GM10248 (cell line): ENCODE measurements around the gene MAMDC4.
"Not testable (repeated sequence)": the region's sequence is repeated elsewhere in the genome, so short reads cannot be mapped to it uniquely, and the experiment has no call there.

Source experiments
- CTCF ChIA-PET: fragments of 300-600 bp; sonication (Branson Sonifier 250); formaldehyde crosslinking; extraction: SDS; loops from one replicate; lab custom pipeline; 2021; ENCODE audit warnings: antibody characterized with exemption; lab: Yijun Ruan, JAX
- POLR2A ChIA-PET: fragments of 350-650 bp; sonication (Branson Sonifier 250); formaldehyde crosslinking; extraction: SDS; loops from one replicate; lab custom pipeline; 2020; ENCODE audit warnings: antibody characterized with exemption; lab: Yijun Ruan, JAX
- DNase-seq: peaks from one replicate; pipeline ENCODE4 v3.0.0; 2012; ENCODE audit errors: extremely low spot score
- TF ChIP-seq, protein P1 (sequence below): IDR thresholded peaks from 2 replicates; pipeline ENCODE4 v1.5.1; 2012; ENCODE audit warnings: mild to moderate bottlenecking, low read depth; ENCODE audit errors: extremely low read depth, missing control alignments, control extremely low read depth

Gene MAMDC4

DNA sequence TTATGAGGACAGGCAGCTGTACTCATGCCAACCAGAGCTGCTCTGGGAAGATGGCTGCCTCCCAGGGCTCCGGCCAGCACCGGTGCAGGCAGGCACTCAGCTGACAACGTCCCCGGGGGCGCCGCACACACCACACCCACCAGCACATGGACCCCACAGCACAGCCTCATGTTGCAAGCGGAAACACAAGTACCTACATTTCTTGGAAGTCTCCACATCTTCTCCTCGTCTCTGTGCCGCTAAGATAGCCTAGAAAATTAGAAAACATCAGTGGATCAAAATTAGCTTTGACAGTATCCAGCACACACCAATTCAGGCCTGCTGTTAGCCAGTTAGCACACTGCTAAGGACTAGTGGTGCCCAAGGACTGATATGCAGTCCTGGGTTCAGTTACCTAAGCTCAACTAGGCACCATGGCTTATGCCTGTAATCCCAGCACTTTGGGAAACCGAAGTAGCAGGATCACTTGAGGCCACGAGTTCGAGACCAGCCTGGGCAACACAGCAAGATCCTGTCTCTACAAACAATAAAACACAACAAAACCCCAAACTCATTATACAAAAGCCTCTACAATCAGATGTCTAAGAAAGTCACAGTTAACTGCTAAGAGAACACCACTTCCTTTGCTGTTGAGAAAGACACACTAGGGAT, 11.6 kb downstream of the MAMDC4 start:
- TF ChIP-seq, protein P1, sequence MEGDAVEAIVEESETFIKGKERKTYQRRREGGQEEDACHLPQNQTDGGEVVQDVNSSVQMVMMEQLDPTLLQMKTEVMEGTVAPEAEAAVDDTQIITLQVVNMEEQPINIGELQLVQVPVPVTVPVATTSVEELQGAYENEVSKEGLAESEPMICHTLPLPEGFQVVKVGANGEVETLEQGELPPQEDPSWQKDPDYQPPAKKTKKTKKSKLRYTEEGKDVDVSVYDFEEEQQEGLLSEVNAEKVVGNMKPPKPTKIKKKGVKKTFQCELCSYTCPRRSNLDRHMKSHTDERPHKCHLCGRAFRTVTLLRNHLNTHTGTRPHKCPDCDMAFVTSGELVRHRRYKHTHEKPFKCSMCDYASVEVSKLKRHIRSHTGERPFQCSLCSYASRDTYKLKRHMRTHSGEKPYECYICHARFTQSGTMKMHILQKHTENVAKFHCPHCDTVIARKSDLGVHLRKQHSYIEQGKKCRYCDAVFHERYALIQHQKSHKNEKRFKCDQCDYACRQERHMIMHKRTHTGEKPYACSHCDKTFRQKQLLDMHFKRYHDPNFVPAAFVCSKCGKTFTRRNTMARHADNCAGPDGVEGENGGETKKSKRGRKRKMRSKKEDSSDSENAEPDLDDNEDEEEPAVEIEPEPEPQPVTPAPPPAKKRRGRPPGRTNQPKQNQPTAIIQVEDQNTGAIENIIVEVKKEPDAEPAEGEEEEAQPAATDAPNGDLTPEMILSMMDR: no peak
- ChIA-PET CTCF (interaction anchor here (0.9 to 1.3 kb wide), 2 partner anchors 12 to 18 kb away, joined by 3 to 4 read pairs; no protein-coding TSS in a partner anchor), POLR2A (interaction anchor here (1.3 kb wide), 1 partner anchor 22 kb away, joined by 4 read pairs; the partner anchor contains the start of gene TRAF2)
- DNase-seq: no peak

DNA sequence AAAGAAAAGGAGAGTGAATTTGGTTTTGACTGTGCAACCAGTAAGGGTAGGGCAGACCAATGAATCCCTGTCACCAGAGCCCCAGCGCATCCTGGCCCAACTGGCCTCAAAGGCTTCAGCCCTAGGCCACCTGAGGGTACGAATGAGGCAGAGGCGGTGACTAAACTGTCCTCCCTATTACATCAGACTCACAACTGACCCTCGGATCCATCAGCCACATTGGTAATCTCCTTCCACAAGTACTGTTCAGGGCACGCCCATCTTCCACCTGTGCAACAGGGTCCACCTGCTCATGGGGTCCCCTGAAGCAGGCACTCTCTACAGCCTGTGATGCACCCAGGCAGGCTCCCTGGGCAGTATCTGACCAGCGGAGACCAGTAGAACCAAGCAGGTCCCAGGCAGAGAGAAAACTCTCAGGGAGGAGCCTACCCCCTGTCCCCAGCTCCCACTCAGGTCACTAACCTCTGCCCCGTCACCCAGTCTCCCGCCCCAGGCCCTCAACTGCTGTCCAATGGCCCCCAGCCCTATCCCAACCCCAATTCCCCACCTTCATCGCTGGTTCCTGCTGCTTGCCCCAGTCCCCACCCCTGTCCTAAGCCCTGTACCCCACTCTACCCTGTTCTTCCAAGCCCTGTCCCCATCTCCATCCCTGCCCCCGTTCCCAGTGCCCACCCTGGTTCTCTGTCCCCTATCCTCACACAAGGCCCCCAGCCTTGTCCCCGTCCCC, 13.1 kb downstream of the MAMDC4 start:
- no peak for DNase-seq
- TF ChIP-seq, protein P1: no peak
- ChIA-PET CTCF (no interaction called here), POLR2A (interaction anchor here (1.3 kb wide), 1 partner anchor 21 kb away, joined by 4 read pairs; the partner anchor contains the start of gene TRAF2)

DNA sequence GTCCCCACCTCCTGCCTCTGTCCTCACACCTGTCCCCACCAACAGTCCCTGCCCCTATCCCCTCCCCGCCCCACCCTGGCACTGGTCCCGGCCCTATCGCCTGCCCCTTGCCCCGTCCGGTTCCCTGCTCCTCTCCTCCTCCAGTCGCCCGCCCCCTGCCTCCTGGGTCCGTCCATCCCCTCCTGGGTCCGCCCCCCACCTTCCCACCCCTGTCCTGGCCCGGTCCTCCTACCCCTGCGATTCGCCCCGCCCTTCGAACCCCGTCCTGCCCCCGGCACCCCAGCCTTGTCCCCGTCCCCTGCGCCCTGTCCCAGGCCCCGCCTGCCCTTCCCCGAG, 13.6 kb downstream of the MAMDC4 start:
- no peak for DNase-seq
- TF ChIP-seq, protein P1: no peak
- ChIA-PET POLR2A (interaction anchor here (1.0 kb wide), 1 partner anchor 21 kb away, joined by 4 read pairs; the partner anchor contains the start of gene TRAF2), CTCF (no interaction called here)

DNA sequence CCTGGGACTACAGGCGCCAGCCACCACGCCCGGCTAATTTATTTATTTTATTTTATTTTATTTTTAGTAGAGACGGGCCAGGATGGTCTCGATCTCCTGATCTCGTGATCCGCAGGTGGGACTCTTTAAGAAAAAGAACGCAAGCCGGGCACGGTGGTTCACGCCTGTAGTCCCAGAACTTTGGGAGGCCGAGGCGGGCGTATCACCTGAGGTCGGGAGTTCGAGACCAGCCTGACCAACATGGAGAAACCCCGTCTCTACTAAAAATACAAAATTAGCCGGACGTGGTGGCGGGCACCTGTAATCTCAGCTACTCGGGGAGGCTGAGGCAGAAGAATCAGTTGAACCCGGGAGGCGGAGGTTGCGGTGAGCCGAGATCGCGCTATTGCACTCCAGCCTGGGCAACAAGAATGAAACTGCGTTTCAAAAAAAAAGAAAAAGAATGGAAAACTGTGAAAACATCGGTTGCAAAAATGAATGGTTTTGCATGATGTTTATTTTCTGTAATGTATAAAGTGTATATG, 14.8 kb downstream of the MAMDC4 start:
- POLR2A ChIA-PET, CTCF ChIA-PET, DNase-seq: not testable (repeated sequence)

DNA sequence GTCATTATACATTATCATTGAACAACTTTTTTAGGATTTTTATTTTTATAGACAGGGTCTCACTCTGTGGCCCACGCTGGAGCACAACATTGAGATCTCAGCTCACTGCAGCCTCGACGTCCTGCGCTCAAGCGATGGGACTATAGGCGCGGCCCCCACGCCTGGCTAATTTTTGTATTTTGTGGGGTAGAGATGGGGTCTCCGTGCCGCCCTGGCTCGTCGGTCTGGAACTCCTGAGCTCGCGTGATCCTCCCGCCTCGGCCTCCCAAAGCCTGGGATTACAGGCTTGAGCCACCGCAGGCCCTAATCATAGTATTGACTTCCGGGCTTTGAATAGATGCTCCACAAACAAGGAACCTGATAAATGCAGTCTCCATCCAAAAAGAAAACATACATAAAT, 15.3 kb downstream of the MAMDC4 start:
- CTCF ChIA-PET: no interaction called here
- TF ChIP-seq, protein P1: no peak
- POLR2A ChIA-PET: no interaction called here
- DNase-seq: no peak

DNA sequence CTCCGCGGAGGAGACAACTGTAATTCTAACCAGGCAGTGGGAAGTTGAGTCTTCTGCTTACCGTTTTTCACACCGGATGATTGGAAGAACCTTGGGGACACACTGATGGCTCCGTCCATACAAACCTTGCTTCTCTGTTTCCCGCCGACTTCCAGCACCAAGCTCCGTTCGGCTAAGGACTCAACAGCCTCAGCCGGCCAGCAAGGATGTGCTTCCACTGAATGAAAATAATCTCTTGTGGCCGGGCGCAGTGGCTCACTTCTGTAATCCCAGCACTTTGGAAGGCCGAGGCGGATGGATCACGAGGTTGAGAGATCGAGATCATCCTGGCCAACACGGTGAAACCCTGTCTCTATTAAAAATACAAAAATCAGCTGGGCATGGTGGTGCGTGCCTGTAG, 15.8 kb downstream of the MAMDC4 start:
- DNase-seq: no peak
- POLR2A ChIA-PET: no interaction called here
- CTCF ChIA-PET: no interaction called here
- TF ChIP-seq, protein P1: no peak

DNA sequence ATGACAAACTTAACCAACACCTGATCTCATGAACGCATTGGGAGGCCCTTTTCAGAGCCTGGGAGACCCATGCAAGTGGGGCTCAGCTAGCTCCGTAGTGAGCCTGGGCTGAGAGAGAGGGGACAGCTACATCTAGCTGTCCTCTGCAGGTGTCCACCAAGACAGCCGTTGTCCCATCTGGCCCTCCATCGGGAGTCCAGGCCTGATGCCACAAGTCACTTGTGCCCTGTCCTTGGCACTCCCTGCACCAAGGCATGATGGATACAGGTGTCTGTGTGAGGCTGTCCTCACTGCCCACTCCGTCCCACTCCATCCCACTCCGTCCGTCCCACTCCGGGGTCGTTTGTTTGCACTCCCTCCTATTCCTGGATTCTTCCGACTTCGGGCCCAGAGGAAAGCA, 16.5 kb downstream of the MAMDC4 start:
- ChIA-PET CTCF (interaction anchor here (1.5 kb wide), 1 partner anchor 15 kb away, joined by 3 read pairs; no protein-coding TSS in a partner anchor), POLR2A (no interaction called here)
- TF ChIP-seq, protein P1: no peak

DNA sequence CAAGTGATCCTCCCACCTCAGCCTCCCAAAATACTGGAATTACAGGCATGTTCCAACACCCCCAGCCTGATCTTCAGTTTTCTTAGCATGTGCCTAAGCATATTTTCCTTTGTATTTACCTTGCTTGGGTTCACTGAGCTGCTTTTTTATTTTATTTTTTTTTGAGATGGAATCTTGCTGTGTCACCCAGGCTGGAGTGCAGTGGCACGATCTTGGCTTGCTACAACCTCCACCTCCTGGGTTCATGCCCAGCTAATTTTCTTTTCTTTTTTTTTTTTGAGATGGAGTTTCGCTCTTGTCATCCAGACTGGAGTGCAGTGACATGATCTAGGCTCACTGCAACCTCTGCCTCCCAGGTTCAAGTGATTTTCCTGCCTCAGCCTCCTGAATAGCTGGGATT, 17.5 kb downstream of the MAMDC4 start:
- POLR2A ChIA-PET, DNase-seq: not testable (repeated sequence)
- CTCF ChIA-PET: interaction anchor here (1.1 to 2.3 kb wide), 4 partner anchors 12 to 55 kb away, joined by 3 to 10 read pairs (median 4); partner anchors contain the start of gene AJM1

More for the DNA sequence above, 16.5 kb downstream of the MAMDC4 start:
- DNase-seq: no peak
